CD4-positive, alpha-beta T cell treated with Interferon alpha-2 for 1 hour (primary cell): ENCODE measurements around the gene MAP4K4.

Experiments
- DNase-seq, 2 donors: peaks; one replicate each; pipeline ENCODE4 v3.0.0-alpha.2; 2020 to 2022

Gene MAP4K4

DNA sequence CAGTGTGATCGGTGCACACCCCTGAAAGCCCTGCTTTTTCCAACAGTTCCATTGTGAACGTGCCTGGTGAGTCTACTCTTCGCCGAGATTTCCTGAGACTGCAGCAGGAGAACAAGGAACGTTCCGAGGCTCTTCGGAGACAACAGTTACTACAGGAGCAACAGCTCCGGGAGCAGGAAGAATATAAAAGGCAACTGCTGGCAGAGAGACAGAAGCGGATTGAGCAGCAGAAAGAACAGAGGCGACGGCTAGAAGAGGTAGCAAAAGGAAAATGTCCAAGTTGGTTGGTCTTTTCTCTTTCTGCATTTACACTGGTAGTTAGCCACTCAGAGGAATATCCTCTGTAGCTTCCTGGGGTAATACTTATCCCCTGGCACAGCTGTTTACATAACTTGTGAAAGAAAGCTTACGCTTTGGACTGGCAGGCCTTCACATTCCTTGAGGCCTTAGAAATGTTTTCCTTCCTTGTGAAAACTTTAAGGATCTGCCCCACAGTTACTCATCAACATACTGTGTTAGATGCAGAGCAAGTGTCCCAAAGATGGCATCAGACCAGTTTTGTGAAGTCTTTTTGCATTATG, 146.6 kb downstream of the MAP4K4 start:
- DNase-seq: no peak

GRCh38 chr2:101846973-101847372, 149.5 kb downstream of the MAP4K4 start:
- DNase-seq: no peak

GRCh38 chr2:101847661-101848339, 150.3 kb downstream of the MAP4K4 start:
- no peak for DNase-seq

- no peak for DNase-seq
Observed at GRCh38 chr2:101848769-101849410, 151.4 kb downstream of the MAP4K4 start.

DNA sequence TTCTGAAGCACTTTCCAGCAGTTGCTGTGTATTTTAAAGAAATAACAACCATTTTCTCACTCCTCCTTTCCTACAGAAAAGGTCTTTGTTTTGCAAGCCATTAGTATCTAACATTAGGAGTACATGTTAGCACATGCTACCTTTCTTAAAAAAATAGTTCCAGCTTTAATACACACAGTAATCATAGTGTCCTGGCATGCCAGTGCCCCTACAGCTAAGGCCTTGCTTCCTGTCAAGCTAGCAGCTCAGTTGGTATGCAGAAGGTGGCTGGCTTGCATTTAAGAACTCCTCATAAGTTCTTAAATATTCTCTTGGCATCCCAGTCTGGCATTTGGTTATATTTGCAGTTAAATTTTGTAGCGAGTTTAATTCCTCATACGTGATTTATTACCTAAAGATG, 152.9 kb downstream of the MAP4K4 start:
- no peak for DNase-seq

DNA sequence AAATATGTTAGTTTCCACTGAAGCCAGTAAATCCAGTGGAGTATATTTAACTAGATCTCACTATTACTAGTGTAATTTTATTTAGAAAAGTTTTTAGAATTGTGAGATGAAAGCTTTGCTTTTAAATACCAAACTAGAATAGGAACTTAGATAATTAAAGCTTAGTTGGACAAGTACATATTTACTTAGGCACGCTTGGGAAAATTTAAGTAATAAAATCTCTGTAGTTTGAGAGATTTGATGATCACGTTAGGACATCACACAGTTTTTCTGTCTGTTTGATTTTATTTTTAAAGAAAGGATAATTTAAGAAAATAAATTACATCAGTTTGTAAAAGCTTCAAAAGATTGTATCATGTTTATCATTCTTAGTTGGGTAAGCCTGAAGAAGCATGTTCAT, 153.5 kb downstream of the MAP4K4 start:
- DNase-seq: no peak

GRCh38 chr2:101852824-101853223, 155.3 kb downstream of the MAP4K4 start:
- no peak for DNase-seq

GRCh38 chr2:101854877-101855276, 157.4 kb downstream of the MAP4K4 start:
- DNase-seq: no peak

DNA sequence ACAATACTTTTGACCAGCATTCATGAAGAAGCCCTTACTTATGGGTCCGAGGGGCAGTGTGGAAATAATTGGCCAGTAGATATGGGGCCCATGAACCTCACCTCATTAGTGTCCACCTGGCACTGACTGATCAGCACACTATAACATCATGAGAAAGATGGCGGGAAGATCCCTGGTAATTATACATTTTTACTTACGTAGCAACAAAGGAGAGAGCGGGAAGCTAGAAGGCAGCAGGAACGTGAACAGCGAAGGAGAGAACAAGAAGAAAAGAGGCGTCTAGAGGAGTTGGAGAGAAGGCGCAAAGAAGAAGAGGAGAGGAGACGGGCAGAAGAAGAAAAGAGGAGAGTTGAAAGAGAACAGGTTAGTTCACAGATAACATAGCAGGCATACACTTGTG, 158.3 kb downstream of the MAP4K4 start:
- DNase-seq: no peak

DNA sequence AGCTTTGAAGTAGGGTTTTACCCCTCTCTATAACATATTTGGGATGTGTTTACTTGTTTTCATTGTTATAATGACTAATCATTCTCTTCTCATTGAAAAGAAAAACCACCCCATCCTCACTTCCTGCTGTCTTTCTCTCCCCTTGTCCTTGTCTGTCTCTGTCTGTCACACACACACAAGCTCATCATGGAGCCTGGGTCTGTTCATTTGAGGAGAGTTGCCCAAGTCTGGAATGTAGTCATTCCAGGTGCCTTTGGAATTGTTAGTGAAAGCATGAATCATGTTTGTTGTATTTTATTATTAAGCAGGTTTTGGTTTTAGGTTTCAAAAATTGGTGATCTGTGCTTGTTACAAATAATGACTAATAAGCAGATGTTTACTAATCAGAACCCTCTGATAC, 160.7 kb downstream of the MAP4K4 start:
- DNase-seq: no peak

DNA sequence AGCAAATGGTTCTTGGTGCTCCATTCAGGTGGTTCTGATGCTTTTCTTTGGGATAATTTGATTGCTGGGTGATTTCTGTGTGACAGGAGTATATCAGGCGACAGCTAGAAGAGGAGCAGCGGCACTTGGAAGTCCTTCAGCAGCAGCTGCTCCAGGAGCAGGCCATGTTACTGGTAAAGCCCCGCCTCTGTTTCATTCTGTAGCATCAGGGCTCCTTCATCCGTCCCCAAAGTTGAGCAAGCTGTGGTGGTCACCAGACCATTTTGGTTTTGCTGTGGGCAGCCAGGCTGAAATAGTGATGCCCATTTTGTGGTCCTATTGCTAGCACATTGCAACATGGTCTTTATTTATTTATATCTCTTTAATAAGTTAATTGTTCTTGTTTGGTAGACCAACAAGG, 161.4 kb downstream of the MAP4K4 start:
- no peak for DNase-seq

DNA sequence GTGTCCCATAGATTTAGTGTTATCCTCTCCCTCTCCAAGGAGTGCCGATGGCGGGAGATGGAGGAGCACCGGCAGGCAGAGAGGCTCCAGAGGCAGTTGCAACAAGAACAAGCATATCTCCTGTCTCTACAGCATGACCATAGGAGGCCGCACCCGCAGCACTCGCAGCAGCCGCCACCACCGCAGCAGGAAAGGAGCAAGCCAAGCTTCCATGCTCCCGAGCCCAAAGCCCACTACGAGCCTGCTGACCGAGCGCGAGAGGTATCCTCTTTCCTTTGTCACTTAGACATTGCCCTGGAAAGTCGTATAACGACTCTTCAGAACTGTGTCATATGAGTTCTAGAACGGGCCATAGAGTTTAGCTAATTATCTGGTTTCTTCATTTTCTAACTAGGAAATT, 162.1 kb downstream of the MAP4K4 start:
- no peak for DNase-seq

- no peak for DNase-seq
Observed at GRCh38 chr2:101860157-101860556, 162.7 kb downstream of the MAP4K4 start.

DNA sequence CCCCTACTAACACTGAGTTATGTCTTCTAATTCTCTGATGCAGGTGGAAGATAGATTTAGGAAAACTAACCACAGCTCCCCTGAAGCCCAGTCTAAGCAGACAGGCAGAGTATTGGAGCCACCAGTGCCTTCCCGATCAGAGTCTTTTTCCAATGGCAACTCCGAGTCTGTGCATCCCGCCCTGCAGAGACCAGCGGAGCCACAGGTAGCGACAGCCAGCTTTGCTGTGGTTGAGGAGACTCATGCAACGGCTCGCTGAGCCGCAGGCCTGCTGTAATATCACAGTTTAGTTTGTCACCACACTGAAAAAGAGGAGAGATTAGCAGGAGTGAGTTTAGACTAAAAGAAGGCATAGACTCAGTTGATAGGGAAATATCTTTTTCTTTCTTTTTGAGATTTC, 163.3 kb downstream of the MAP4K4 start:
- DNase-seq: no peak

GRCh38 chr2:101861382-101861781, 163.9 kb downstream of the MAP4K4 start:
- DNase-seq: no peak

- DNase-seq: no peak
Observed at GRCh38 chr2:101863534-101863933, 166.0 kb downstream of the MAP4K4 start.

GRCh38 chr2:101864426-101864825, 166.9 kb downstream of the MAP4K4 start:
- no peak for DNase-seq

- DNase-seq: no peak
Observed at GRCh38 chr2:101868525-101868924, 171.0 kb downstream of the MAP4K4 start.

- no peak for DNase-seq
Observed at GRCh38 chr2:101869527-101869926, 172.0 kb downstream of the MAP4K4 start.

GRCh38 chr2:101870444-101870843, 172.9 kb downstream of the MAP4K4 start:
- no peak for DNase-seq

GRCh38 chr2:101871480-101871879, 174.0 kb downstream of the MAP4K4 start:
- no peak for DNase-seq

- DNase-seq: no peak
Observed at GRCh38 chr2:101872480-101872879, 175.0 kb downstream of the MAP4K4 start.

- DNase-seq: no peak
Observed at GRCh38 chr2:101873543-101873942, 176.0 kb downstream of the MAP4K4 start.

DNA sequence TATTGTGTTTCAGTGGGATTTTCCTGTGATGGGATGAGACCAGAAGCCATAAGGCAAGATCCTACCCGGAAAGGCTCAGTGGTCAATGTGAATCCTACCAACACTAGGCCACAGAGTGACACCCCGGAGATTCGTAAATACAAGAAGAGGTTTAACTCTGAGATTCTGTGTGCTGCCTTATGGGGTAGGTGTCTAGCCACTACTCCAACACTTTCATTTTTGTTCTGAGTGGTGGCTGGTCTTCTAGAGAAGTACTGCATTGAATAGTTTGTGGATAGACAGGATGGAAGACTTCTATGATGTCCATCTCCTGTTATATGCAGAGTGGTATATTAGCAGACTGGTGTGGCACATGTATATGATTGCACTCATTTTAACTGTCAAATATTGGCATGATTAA, 176.6 kb downstream of the MAP4K4 start:
- DNase-seq: no peak

- no peak for DNase-seq
Observed at GRCh38 chr2:101879466-101879865, 182.0 kb downstream of the MAP4K4 start.
